WTC11 (cell line): Measurements from ENCODE around the gene IGSF23. TPM values are rescaled to one million over a fixed set of nuclear protein-coding genes. Genes with fewer than 3 reads are reported as not detected.

Experiments used
- ATAC-seq: fragments of 200-7000 bp; cut with Tn5 transposase; 2 replicates; pipeline ENCODE4 v1.10.0; 2021; ENCODE audit warnings: mild to moderate bottlenecking, moderate library complexity
- CTCF ChIA-PET: fragments of 300-600 bp; sonication (Branson Sonifier 250); formaldehyde crosslinking; loops from one replicate; lab custom pipeline; 2021; ENCODE audit warnings: antibody characterized with exemption; lab: Charles Lee
- POLR2A ChIA-PET: fragments of 350-600 bp; sonication (Branson Sonifier 250); formaldehyde crosslinking; loops from one replicate; lab custom pipeline; 2021; ENCODE audit warnings: antibody characterized with exemption; lab: Charles Lee
- DNase-seq: peaks from one replicate; pipeline ENCODE4 v3.0.0; 2021; ENCODE audit warnings: low spot score
- H3K27ac Mint-ChIP-seq: 2 replicates; pipeline ENCODE4 v1.8.0; 2021; ENCODE audit warnings: mixed read lengths
- H3K27me3 Mint-ChIP-seq: 2 replicates; pipeline ENCODE4 v1.8.0; 2021; ENCODE audit warnings: low read depth, mild to moderate bottlenecking, moderate library complexity, mixed read lengths
- H3K36me3 Mint-ChIP-seq: 2 replicates; pipeline ENCODE4 v1.8.0; 2021; ENCODE audit warnings: mixed read lengths
- H3K4me1 Mint-ChIP-seq: 2 replicates; pipeline ENCODE4 v1.8.0; 2022; ENCODE audit warnings: mixed read lengths
- H3K4me3 Mint-ChIP-seq: 2 replicates; pipeline ENCODE4 v1.8.0; 2021; ENCODE audit warnings: mild to moderate bottlenecking, moderate library complexity, mixed read lengths
- H3K9me3 Mint-ChIP-seq: 2 replicates; pipeline ENCODE4 v1.8.0; 2021; ENCODE audit warnings: mixed read lengths
- CBFB ChIP-seq: sonication (generic); formaldehyde crosslinking; IDR thresholded peaks from 2 replicates; pipeline ENCODE4 v1.8.1; 2022; ENCODE audit warnings: mild to moderate bottlenecking, low read depth, missing genetic modification reagents
- E2F1 ChIP-seq: sonication (generic); formaldehyde crosslinking; IDR thresholded peaks from 2 replicates; pipeline ENCODE4 v1.8.0; 2022; ENCODE audit warnings: mild to moderate bottlenecking, missing genetic modification reagents
- EMX1 ChIP-seq: fragments of 250-450 bp; sonication (Bioruptor Pico); IDR thresholded peaks from 2 replicates; pipeline ENCODE4 v1.8.0; 2021; ENCODE audit warnings: mild to moderate bottlenecking
- HMGA2 ChIP-seq: fragments of 250-450 bp; sonication (Bioruptor Pico); IDR thresholded peaks from 2 replicates; pipeline ENCODE4 v1.4.0; 2021; ENCODE audit warnings: mild to moderate bottlenecking, moderate library complexity
- IRF1 ChIP-seq: sonication (generic); formaldehyde crosslinking; IDR thresholded peaks from 2 replicates; pipeline ENCODE4 v1.8.0; 2023; ENCODE audit warnings: missing genetic modification reagents
- MYBL2 ChIP-seq: sonication (generic); formaldehyde crosslinking; IDR thresholded peaks from 2 replicates; pipeline ENCODE4 v1.8.1; 2023; ENCODE audit warnings: mild to moderate bottlenecking, moderate library complexity, missing genetic modification reagents
- NFE2L1 ChIP-seq: sonication (generic); formaldehyde crosslinking; IDR thresholded peaks from 2 replicates; pipeline ENCODE4 v1.8.1; 2023; ENCODE audit warnings: missing genetic modification reagents
- PRDM15 ChIP-seq: sonication (generic); formaldehyde crosslinking; IDR thresholded peaks from 2 replicates; pipeline ENCODE4 v1.8.0; 2022; ENCODE audit warnings: missing genetic modification reagents
- SMAD4 ChIP-seq: sonication (generic); formaldehyde crosslinking; IDR thresholded peaks from 2 replicates; pipeline ENCODE4 v1.8.0; 2022; ENCODE audit warnings: mild to moderate bottlenecking, missing genetic modification reagents
- STAT6 ChIP-seq: sonication (generic); formaldehyde crosslinking; conservative IDR thresholded peaks from 2 replicates; pipeline ENCODE4 v1.8.1; 2023; ENCODE audit warnings: mild to moderate bottlenecking, low read depth, missing genetic modification reagents, moderate library complexity
- ZNF232 ChIP-seq: sonication (generic); formaldehyde crosslinking; IDR thresholded peaks from 2 replicates; pipeline ENCODE4 v1.8.0; 2022; ENCODE audit warnings: mild to moderate bottlenecking, missing genetic modification reagents
- ZNF263 ChIP-seq: sonication (generic); formaldehyde crosslinking; IDR thresholded peaks from 2 replicates; pipeline ENCODE4 v1.8.1; 2022; ENCODE audit warnings: low read depth, mild to moderate bottlenecking, moderate library complexity, missing genetic modification reagents
- ZNF423 ChIP-seq: fragments of 250-450 bp; sonication (Bioruptor Pico); IDR thresholded peaks from 2 replicates; pipeline ENCODE4 v2.1.2; 2022; ENCODE audit warnings: mild to moderate bottlenecking, moderate library complexity
- total RNA-seq: library from RNA; stranded (reverse); gene quantifications from 3 replicates; pipeline ENCODE4 v1.2.3, GENCODE V29; 2021
- TF ChIP-seq, protein P1 (sequence below): fragments of 250-450 bp; sonication (Bioruptor Pico); IDR thresholded peaks from 2 replicates; pipeline ENCODE4 v1.9.0; 2021; ENCODE audit warnings: mild to moderate bottlenecking
- TF ChIP-seq, protein P2 (sequence below): sonication (generic); formaldehyde crosslinking; IDR thresholded peaks from 2 replicates; pipeline ENCODE4 v1.8.0; 2022; ENCODE audit warnings: mild to moderate bottlenecking, missing genetic modification reagents
- TF ChIP-seq, protein P3 (sequence below): sonication (generic); formaldehyde crosslinking; IDR thresholded peaks from 2 replicates; pipeline ENCODE4 v1.8.1; 2023; ENCODE audit warnings: mild to moderate bottlenecking, missing genetic modification reagents
- TF ChIP-seq, protein P4 (sequence below): fragments of 250-450 bp; sonication (Bioruptor Pico); conservative IDR thresholded peaks from 2 replicates; pipeline ENCODE4 v1.9.0; 2021; ENCODE audit warnings: mild to moderate bottlenecking
- TF ChIP-seq, protein P5 (sequence below): sonication (generic); formaldehyde crosslinking; IDR thresholded peaks from 2 replicates; pipeline ENCODE4 v1.8.1; 2023; ENCODE audit warnings: mild to moderate bottlenecking, missing genetic modification reagents, moderate library complexity

IGSF23 gene
- total RNA-seq, 1 experiment from 2014 or later: not detected

DNA sequence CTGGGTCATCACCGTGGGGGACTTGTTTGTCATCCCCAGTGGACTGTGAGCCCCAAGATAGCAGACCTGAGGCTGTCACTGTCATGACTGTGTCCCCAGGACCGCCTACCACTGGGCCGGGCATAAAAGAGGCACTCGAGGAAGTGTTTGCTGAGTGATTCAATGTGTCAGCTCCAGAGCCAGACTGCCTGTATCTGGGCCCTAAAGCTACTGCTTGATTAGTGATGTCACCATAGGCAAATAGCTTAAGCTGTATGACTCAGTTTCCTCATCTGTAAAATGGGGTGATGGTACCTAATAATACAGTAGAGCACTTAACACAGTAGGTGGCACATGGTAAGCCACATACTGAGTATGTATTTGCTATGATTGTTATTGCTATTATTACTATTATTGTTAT is 46.7 kb downstream of the IGSF23 start:
- Mint-ChIP-seq H3K27ac (no peak overlapping the region), H3K27me3 (no peaks in the 10 kb centered on the region), H3K4me3 (no peak overlapping the region), H3K4me1 (no peaks in the 10 kb centered on the region), H3K9me3 (no peaks in the 10 kb centered on the region), H3K36me3 (peaks cover 37% of the 10 kb centered on the region)
- ChIA-PET CTCF (interaction anchor here (1.5 to 6.5 kb wide), 3 partner anchors 65 to 89 kb away, joined by 3 to 44 read pairs (median 5); no protein-coding TSS in a partner anchor), POLR2A (no interaction called here)
- no peak for ATAC-seq
- no peak for DNase-seq
- TF ChIP-seq IRF1 (CRISPR knock-in tag) (no peak), PRDM15 (CRISPR knock-in tag) (no peak), SMAD4 (no peak), CBFB (CRISPR knock-in tag) (no peak), MYBL2 (CRISPR knock-in tag) (no peak), NFE2L1 (CRISPR knock-in tag) (no peak), E2F1 (no peak), ZNF263 (CRISPR knock-in tag) (no peak), HMGA2 (CRISPR knock-in tag) (no peak), ZNF232 (CRISPR knock-in tag) (no peak), STAT6 (CRISPR knock-in tag) (no peak), ZNF423 (no peak), EMX1 (CRISPR knock-in tag) (no peak)
- TF ChIP-seq, protein P1, sequence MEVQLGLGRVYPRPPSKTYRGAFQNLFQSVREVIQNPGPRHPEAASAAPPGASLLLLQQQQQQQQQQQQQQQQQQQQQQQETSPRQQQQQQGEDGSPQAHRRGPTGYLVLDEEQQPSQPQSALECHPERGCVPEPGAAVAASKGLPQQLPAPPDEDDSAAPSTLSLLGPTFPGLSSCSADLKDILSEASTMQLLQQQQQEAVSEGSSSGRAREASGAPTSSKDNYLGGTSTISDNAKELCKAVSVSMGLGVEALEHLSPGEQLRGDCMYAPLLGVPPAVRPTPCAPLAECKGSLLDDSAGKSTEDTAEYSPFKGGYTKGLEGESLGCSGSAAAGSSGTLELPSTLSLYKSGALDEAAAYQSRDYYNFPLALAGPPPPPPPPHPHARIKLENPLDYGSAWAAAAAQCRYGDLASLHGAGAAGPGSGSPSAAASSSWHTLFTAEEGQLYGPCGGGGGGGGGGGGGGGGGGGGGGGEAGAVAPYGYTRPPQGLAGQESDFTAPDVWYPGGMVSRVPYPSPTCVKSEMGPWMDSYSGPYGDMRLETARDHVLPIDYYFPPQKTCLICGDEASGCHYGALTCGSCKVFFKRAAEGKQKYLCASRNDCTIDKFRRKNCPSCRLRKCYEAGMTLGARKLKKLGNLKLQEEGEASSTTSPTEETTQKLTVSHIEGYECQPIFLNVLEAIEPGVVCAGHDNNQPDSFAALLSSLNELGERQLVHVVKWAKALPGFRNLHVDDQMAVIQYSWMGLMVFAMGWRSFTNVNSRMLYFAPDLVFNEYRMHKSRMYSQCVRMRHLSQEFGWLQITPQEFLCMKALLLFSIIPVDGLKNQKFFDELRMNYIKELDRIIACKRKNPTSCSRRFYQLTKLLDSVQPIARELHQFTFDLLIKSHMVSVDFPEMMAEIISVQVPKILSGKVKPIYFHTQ (CRISPR knock-in tag): no peak
- TF ChIP-seq, protein P2, sequence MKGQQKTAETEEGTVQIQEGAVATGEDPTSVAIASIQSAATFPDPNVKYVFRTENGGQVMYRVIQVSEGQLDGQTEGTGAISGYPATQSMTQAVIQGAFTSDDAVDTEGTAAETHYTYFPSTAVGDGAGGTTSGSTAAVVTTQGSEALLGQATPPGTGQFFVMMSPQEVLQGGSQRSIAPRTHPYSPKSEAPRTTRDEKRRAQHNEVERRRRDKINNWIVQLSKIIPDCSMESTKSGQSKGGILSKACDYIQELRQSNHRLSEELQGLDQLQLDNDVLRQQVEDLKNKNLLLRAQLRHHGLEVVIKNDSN: no peak
- TF ChIP-seq, protein P3, sequence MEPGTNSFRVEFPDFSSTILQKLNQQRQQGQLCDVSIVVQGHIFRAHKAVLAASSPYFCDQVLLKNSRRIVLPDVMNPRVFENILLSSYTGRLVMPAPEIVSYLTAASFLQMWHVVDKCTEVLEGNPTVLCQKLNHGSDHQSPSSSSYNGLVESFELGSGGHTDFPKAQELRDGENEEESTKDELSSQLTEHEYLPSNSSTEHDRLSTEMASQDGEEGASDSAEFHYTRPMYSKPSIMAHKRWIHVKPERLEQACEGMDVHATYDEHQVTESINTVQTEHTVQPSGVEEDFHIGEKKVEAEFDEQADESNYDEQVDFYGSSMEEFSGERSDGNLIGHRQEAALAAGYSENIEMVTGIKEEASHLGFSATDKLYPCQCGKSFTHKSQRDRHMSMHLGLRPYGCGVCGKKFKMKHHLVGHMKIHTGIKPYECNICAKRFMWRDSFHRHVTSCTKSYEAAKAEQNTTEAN (CRISPR knock-in tag): no peak
- TF ChIP-seq, protein P4, sequence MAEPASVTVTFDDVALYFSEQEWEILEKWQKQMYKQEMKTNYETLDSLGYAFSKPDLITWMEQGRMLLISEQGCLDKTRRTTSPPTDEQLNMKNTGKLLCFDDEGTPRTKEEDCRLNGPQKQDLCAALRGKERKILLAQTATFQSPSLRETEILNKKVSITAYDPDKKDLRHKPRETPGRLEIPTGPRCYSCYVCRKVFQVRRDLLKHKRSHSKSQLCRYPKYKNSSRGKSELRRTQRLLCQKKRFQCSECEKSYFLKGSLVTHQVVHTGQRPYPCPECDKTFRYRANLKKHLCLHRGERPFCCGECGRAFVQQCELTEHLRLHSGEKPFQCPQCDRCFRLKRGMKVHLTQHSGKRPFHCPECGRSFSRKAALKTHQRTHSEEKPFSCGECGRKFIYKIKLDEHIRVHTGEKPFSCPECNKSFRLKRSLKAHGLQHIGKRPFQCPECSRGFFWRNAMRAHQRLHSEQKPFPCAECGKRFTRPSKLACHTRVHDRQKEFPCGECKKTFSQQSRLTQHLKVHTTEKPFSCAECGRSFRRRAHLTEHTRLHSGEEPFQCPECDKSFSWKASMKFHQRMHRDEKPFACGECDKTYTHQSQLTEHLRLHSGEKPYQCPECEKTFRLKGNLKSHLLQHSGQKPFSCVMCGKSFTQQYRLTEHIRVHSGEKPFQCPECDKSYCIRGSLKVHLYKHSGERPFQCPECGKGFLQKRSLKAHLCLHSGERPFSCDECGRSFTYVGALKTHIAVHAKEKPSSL: no peak
- TF ChIP-seq, protein P5, sequence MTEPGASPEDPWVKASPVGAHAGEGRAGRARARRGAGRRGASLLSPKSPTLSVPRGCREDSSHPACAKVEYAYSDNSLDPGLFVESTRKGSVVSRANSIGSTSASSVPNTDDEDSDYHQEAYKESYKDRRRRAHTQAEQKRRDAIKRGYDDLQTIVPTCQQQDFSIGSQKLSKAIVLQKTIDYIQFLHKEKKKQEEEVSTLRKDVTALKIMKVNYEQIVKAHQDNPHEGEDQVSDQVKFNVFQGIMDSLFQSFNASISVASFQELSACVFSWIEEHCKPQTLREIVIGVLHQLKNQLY (CRISPR knock-in tag): no peak
